ENCODE results near the gene ANKRD27.
A peak's percentile ranks its signal among the peaks of the same experiment; 100 is the strongest.
"Not testable (repeated sequence)": the region's sequence is repeated elsewhere in the genome, so short reads cannot be mapped to it uniquely, and the experiment has no call there.

The ANKRD27 gene

DNA sequence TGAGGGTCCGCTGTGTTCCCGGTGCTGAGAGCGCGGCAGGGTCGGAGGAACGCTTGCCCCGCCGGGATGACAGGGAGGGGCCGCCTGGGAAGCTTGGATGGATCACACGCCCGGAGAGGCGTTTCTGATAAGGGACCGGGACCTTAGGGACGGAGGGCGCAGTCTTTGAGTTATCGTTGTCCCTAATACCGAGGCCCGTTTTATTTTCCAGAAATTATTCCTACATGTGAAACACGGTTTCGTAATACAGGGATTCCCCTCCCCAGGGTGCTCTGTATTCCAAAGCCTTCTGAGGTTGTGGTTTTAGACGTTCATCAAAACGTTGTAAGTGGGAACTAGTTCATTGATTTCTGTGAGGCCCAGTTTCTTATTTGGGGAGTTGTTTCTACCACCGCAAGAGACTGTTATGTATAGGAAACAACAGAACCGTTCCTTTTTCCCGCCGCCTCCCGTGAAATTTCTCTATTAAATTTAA lies 93.2 kb downstream of the ANKRD27 start:
- TF ChIP-seq, protein P1, sequence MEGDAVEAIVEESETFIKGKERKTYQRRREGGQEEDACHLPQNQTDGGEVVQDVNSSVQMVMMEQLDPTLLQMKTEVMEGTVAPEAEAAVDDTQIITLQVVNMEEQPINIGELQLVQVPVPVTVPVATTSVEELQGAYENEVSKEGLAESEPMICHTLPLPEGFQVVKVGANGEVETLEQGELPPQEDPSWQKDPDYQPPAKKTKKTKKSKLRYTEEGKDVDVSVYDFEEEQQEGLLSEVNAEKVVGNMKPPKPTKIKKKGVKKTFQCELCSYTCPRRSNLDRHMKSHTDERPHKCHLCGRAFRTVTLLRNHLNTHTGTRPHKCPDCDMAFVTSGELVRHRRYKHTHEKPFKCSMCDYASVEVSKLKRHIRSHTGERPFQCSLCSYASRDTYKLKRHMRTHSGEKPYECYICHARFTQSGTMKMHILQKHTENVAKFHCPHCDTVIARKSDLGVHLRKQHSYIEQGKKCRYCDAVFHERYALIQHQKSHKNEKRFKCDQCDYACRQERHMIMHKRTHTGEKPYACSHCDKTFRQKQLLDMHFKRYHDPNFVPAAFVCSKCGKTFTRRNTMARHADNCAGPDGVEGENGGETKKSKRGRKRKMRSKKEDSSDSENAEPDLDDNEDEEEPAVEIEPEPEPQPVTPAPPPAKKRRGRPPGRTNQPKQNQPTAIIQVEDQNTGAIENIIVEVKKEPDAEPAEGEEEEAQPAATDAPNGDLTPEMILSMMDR (IDR thresholded peaks at IDR 0.05; ENCODE audit: control insufficient read depth, extremely low read depth, insufficient read depth), result no peak
- no peak for DNase-seq (ENCODE audit: low read depth)
- H3K4me3 ChIP-seq (ENCODE audit: low read depth, low read length), result peak overlapping the region; percentile 96

DNA sequence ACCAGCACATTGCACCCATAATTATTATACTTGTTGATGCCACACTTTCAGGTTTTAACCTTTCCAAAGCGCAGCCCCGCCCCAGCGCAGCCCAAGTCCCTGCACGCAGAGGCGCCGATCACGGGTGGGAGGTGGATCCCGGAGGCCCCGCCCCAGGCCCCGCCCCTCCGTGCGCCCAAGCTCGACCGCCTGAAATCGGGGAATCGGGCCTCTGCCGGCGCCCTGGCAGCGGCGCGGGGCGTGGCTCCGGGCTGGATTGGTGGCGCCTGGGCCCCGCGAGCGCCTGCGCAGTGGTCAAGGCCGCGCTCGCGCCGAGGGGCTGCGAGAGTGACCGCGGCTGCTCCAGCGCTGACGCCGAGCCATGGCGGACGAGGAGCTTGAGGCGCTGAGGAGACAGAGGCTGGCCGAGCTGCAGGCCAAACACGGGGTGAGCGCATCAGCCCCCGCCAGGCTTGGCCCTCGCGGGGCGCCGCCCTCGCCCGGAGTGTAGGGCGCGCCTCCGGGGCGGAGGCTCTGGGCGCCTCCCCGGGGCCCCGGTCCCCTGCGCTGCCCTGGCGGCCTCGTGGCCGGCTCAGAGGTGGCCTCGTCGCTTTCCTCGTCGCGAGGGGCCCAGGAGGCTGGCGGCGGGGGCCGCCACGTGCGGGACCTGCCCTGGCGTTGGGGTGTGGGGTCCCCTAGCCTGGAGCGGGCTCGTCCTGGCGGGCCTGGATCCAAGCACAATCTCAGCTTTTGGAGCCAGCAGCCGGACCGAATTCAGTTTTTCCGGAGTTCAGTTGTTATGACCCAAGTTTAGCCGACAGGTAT lies 93.9 kb downstream of the ANKRD27 start, which contains the start of gene PDCD5:
Gene PDCD5, plus strand, starts transcription at position 290 of the 804 bp plus-strand sequence. Its CDS starts 72 bp downstream, at position 362.
- H3K4me3 ChIP-seq (ENCODE audit: low read depth, low read length), result peak within 1 kb of the TSS; percentile 96
- peak; percentile 80 for DNase-seq (ENCODE audit: low read depth)
- TF ChIP-seq, protein P1 (IDR thresholded peaks at IDR 0.05; ENCODE audit: control insufficient read depth, extremely low read depth, insufficient read depth), result no peak

DNA sequence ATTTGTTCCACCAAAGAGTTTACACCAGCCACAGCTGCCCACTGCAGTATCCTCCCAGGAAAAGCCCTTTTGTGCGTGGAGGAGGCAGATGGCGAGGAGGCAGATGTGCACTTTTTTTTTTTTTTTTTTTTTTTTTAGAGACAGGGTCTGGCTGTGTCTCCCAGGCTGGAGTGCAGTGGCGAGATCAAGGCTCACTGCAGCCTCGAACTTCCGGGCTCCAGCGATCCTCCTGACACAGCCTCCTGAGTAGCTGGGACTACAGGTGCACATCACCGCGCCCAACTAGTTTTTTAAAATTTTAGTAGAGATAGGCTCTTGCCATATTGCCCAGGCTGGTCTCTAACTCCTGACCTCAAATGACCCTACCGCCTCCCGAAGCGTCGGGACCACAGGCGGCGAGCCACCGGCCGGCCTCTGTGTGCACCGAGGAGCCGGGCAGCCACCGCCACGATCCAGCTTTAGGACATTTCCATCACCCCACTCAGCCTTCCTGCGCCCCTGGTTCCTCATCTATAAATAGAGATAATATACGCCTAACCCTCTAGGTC lies 94.6 kb downstream of the ANKRD27 start:
- H3K4me3 ChIP-seq (ENCODE audit: low read depth, low read length), result peak overlapping the region; percentile 96
- no peak for DNase-seq (ENCODE audit: low read depth)
- TF ChIP-seq, protein P1 (IDR thresholded peaks at IDR 0.05; ENCODE audit: control insufficient read depth, extremely low read depth, insufficient read depth), result no peak

DNA sequence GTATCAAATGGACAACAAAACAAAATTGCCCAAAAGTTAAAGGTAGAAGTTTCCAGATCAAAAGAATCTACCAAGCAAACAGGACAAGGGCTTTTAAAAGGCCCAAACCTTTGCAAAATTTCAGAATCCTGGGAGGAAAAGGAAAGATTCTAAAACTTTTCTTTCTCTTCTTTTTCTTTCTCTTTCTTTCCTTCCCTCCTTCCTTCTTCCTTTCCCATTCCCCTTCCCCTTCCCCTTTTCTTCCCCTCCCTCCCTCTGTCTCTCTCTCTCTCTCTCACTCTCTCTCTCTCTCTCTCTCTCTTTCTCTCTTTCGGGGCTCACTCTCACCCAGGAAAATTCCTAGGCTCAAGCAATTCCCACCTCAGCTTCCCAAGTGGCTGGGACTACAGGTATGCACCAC lies 98.2 kb downstream of the ANKRD27 start:
- DNase-seq (ENCODE audit: low read depth), result no peak
- H3K4me3 ChIP-seq (ENCODE audit: low read depth, low read length), result no peak overlapping the region
- TF ChIP-seq, protein P1 (IDR thresholded peaks at IDR 0.05; ENCODE audit: control insufficient read depth, extremely low read depth, insufficient read depth), result no peak

DNA sequence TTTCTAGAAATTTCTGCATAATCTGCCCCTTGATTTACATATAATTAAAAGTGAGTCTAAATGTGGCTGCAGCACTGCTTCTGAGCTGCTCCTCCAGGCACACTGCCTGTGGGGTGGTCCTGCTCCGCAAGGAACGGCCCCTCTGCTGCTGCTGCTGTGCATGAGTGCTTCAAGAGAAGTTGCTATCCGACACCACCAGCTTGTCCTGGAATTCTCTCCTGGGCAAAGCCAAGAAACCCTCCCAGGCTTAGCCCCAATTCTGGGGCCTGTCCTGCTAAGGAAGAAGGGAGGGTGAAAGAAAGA lies 101.5 kb downstream of the ANKRD27 start:
- TF ChIP-seq, protein P1 (IDR thresholded peaks at IDR 0.05; ENCODE audit: control insufficient read depth, extremely low read depth, insufficient read depth), result no peak
- no peak overlapping the region for H3K4me3 ChIP-seq (ENCODE audit: low read depth, low read length)
- no peak for DNase-seq (ENCODE audit: low read depth)

DNA sequence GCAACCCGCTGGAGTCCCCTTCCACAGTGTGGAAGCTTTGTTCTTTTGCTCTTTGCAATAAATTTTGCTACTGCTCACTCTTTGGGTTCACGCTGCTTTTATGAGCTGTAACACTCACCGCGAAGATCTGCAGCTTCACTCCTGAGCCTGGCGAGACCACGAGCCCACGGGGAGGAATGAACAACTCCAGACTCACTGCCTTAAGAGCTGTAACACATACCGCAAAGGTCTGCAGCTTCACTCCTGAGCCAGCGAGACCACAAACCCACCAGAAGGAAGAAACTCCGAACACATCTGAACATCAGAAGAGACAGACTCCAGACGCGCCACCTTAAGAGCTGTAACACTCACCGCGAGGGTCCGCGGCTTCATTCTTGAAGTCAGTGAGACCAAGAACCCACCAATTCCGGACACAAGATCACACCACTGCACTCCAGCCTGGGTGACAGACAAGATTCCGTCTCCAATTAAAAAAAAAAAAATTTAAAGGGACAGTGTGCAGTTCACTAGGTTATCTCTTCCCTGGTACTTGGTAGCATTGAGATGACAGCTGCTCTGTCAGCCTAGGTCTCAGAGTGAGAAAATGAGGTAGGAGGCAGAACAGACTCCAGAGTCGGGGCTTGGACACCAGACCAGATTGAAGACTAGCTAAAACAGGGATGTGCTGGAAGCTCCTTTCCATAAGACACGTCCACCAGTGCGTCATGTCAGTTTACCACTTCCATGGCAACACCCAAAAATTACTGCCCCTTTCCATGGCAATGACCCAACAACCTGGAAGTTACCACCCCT lies 102.1 kb downstream of the ANKRD27 start:
- not testable (repeated sequence) for DNase-seq (ENCODE audit: low read depth); H3K4me3 ChIP-seq (ENCODE audit: low read depth, low read length)

DNA sequence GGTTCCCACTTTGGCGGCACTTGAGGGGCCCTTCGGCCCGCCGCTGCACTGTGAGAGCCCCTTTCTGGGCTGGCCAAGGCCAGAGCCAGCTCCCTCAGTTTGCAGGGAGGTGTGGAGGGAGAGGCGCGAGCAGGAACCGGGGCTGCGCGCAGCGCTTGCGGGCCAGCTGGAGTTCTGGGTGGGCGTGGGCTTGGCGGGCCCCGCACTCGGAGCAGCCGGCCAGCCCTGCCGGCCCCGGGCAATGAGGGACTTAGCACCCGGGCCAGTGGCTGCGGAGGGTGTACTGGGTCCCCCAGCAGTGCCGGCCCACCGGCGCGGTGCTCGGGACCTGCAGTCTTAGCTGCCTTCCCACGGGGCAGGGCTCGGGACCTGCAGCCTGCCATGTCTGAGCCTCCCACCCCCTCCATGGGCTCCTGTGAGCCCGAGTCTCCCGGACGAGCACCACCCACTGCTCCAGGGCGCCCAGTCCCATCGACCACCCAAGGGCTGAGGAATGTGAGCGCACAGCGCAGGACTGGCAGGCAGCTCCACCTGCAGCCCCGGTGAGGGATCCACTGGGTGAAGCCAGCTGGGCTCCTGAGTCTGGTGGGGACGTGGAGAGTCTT lies 103.4 kb downstream of the ANKRD27 start:
- not testable (repeated sequence) for DNase-seq (ENCODE audit: low read depth); H3K4me3 ChIP-seq (ENCODE audit: low read depth, low read length)

All from LNCaP clone FGC (cell line).